RKO (cell line): ENCODE results near the gene PIGR.

Experiments
- DNase-seq: peaks from one replicate; pipeline ENCODE4 v3.0.0-alpha.2; 2016; ENCODE audit warnings: low spot score

Gene PIGR

GRCh38 chr1:206890125-206891060 is 55.9 kb downstream of the PIGR start:
- no peak for DNase-seq

- no peak for DNase-seq
Measured at GRCh38 chr1:206887701-206888100, 58.6 kb downstream of the PIGR start.

- no peak for DNase-seq
Measured at GRCh38 chr1:206886831-206887230, 59.4 kb downstream of the PIGR start.

- DNase-seq = no peak
Measured at GRCh38 chr1:206885341-206886060, 60.8 kb downstream of the PIGR start.

- DNase-seq = no peak
Measured at GRCh38 chr1:206883876-206884275, 62.4 kb downstream of the PIGR start.

- no peak for DNase-seq
Measured at GRCh38 chr1:206883160-206883559, 63.1 kb downstream of the PIGR start.

GRCh38 chr1:206882555-206882954 is 63.7 kb downstream of the PIGR start:
- no peak for DNase-seq

- no peak for DNase-seq
Measured at GRCh38 chr1:206880314-206880713, 66.0 kb downstream of the PIGR start.
